Activated CD8-positive, alpha-beta T cell treated with anti-CD3 and anti-CD28 coated beads for 36 hours (primary cell): ENCODE data around the gene SZT2. TPM values are rescaled to one million over a fixed set of nuclear protein-coding genes. Genes with fewer than 3 reads are reported as not detected.

Experiments
- ATAC-seq: fragments of 200-7000 bp; cut with Tn5 transposase; one replicate; pipeline ENCODE4 v1.10.0; 2021; ENCODE audit warnings: mild to moderate bottlenecking, moderate library complexity
- CTCF ChIA-PET: fragments of 350-600 bp; sonication (Branson Sonifier 250); formaldehyde crosslinking; loops from one replicate; lab custom pipeline; 2021; ENCODE audit warnings: antibody characterized with exemption; lab: Charles Lee
- POLR2A ChIA-PET: fragments of 350-600 bp; sonication (Branson Sonifier 250); formaldehyde crosslinking; loops from one replicate; lab custom pipeline; 2021; ENCODE audit warnings: antibody characterized with exemption; lab: Charles Lee
- DNase-seq: peaks from one replicate; pipeline ENCODE4 v3.0.0-alpha.2; 2020
- H3K27ac Mint-ChIP-seq: one replicate; pipeline ENCODE4 v1.8.0; 2021; ENCODE audit warnings: mild to moderate bottlenecking, mixed read lengths
- H3K27me3 Mint-ChIP-seq: one replicate; pipeline ENCODE4 v1.8.0; 2021; ENCODE audit warnings: mixed read lengths
- H3K36me3 Mint-ChIP-seq: one replicate; pipeline ENCODE4 v1.8.0; 2021; ENCODE audit warnings: low read depth, mixed read lengths
- H3K4me1 Mint-ChIP-seq: one replicate; pipeline ENCODE4 v1.8.0; 2021; ENCODE audit warnings: low read depth, mixed read lengths
- H3K4me3 Mint-ChIP-seq: one replicate; pipeline ENCODE4 v1.8.0; 2021; ENCODE audit warnings: mild to moderate bottlenecking, moderate library complexity, mixed read lengths
- H3K9me3 Mint-ChIP-seq: one replicate; pipeline ENCODE4 v1.8.0; 2021; ENCODE audit warnings: mixed read lengths
- CTCF ChIP-seq: fragments of 200-600 bp; IDR thresholded peaks from one replicate; pipeline ENCODE4 v1.8.0; 2022; ENCODE audit warnings: antibody characterized with exemption, mild to moderate bottlenecking
- intact Hi-C: fragments of 100-400 bp; cut with micrococcal nuclease; formaldehyde crosslinking; loops from one replicate; pipeline ENCODE4 v1.10.0; 2022
- total RNA-seq, 2 experiments: library from RNA; stranded (reverse); gene quantifications; one replicate each; pipeline ENCODE4 v1.2.3, GENCODE V29; 2021

Gene SZT2
- total RNA-seq, 2 experiments from 2014 or later: 30.1 to 33.3 TPM

- no peaks in the 10 kb centered on the region for H3K9me3 Mint-ChIP-seq
- POLR2A ChIA-PET: no interaction called here
- intact Hi-C loops: no loop called here
- no peak for TF ChIP-seq CTCF
- H3K27ac Mint-ChIP-seq: peak overlapping the region; percentile 71
- H3K4me1 Mint-ChIP-seq: peaks cover 32% of the 10 kb centered on the region
- DNase-seq: no peak
- peaks cover 53% of the 10 kb centered on the region for H3K36me3 Mint-ChIP-seq
- no peaks in the 10 kb centered on the region for H3K27me3 Mint-ChIP-seq
- no peak for ATAC-seq
- peak overlapping the region; percentile 95 for H3K4me3 Mint-ChIP-seq
- CTCF ChIA-PET: interaction anchor here (2.0 kb wide), 2 partner anchors 8 to 30 kb away, joined by 10 to 11 read pairs; partner anchors contain the start of genes ELOVL1, MED8 and SZT2
These were observed 30.0 kb upstream of the SZT2 start for GRCh38 chr1:43359696-43360095.

GRCh38 chr1:43360616-43361015 lies 29.1 kb upstream of the SZT2 start:
- intact Hi-C loops: no loop called here
- peak overlapping the region; percentile 71 for H3K27ac Mint-ChIP-seq
- ChIA-PET CTCF (no interaction called here), POLR2A (interaction anchor here (1.0 kb wide), 1 partner anchor 29 kb away, joined by 3 read pairs; the partner anchor contains the start of gene MED8)
- TF ChIP-seq CTCF: no peak
- no peaks in the 10 kb centered on the region for H3K9me3 Mint-ChIP-seq
- H3K4me3 Mint-ChIP-seq: peak overlapping the region; percentile 95
- peaks cover 39% of the 10 kb centered on the region for H3K4me1 Mint-ChIP-seq
- no peaks in the 10 kb centered on the region for H3K27me3 Mint-ChIP-seq
- peaks cover 62% of the 10 kb centered on the region for H3K36me3 Mint-ChIP-seq
- ATAC-seq (no peak), DNase-seq (no peak)

- H3K27me3 Mint-ChIP-seq: no peaks in the 10 kb centered on the region
- H3K4me3 Mint-ChIP-seq: no peak overlapping the region
- POLR2A ChIA-PET: interaction anchor here (1.0 kb wide), 1 partner anchor 21 kb away, joined by 4 read pairs; no protein-coding TSS in a partner anchor
- H3K36me3 Mint-ChIP-seq: peaks cover 70% of the 10 kb centered on the region
- CTCF ChIA-PET: no interaction called here
- H3K9me3 Mint-ChIP-seq: no peaks in the 10 kb centered on the region
- intact Hi-C loops: no loop called here
- H3K4me1 Mint-ChIP-seq: peaks cover 45% of the 10 kb centered on the region
- ATAC-seq: no peak
- TF ChIP-seq CTCF: no peak
- DNase-seq: peak; percentile 45
- H3K27ac Mint-ChIP-seq: peak overlapping the region; percentile 78
These were observed 26.3 kb upstream of the SZT2 start for GRCh38 chr1:43363283-43363934.

- DNase-seq (no peak), ATAC-seq (no peak)
- Mint-ChIP-seq H3K4me1 (peaks cover 47% of the 10 kb centered on the region), H3K27ac (peak overlapping the region; percentile 4), H3K9me3 (no peaks in the 10 kb centered on the region), H3K36me3 (peaks cover 73% of the 10 kb centered on the region), H3K27me3 (no peaks in the 10 kb centered on the region), H3K4me3 (no peak overlapping the region)
- POLR2A ChIA-PET: interaction anchor here (0.6 to 1.0 kb wide), 3 partner anchors 21 to 360 kb away, joined by 3 to 4 read pairs (median 3); no protein-coding TSS in a partner anchor
- TF ChIP-seq CTCF: no peak
- CTCF ChIA-PET: no interaction called here
- intact Hi-C loops: no loop called here
These were observed 25.7 kb upstream of the SZT2 start for GRCh38 chr1:43363935-43364525.

GRCh38 chr1:43365678-43366077 lies 24.0 kb upstream of the SZT2 start:
- peak overlapping the region; percentile 89 for H3K27ac Mint-ChIP-seq
- ChIA-PET POLR2A (interaction anchor here (1.7 to 3.7 kb wide), 2 partner anchors 23 to 137 kb away, joined by 3 to 29 read pairs; partner anchors contain the start of genes MED8 and SZT2), CTCF (no interaction called here)
- peaks cover 60% of the 10 kb centered on the region for H3K36me3 Mint-ChIP-seq
- ATAC-seq: no peak
- peak overlapping the region; percentile 95 for H3K4me3 Mint-ChIP-seq
- no peaks in the 10 kb centered on the region for H3K9me3 Mint-ChIP-seq
- intact Hi-C loops: no loop called here
- H3K4me1 Mint-ChIP-seq: peaks cover 41% of the 10 kb centered on the region
- H3K27me3 Mint-ChIP-seq: no peaks in the 10 kb centered on the region
- no peak for DNase-seq
- TF ChIP-seq CTCF: no peak
